ENCODE results near the gene ELMO1.

The ELMO1 gene

GRCh38 chr7:37198041-37198905 lies 250.4 kb downstream of the ELMO1 start:
- DNase-seq (ENCODE audit: low read depth in 2 of 2, low spot score in 1 of 2), result no peak

- no peak for DNase-seq (ENCODE audit: low read depth in 2 of 2, low spot score in 1 of 2)
These were observed 251.6 kb downstream of the ELMO1 start for GRCh38 chr7:37197108-37197507.

GRCh38 chr7:37196676-37197075 lies 252.0 kb downstream of the ELMO1 start:
- no peak for DNase-seq (ENCODE audit: low read depth in 2 of 2, low spot score in 1 of 2)

GRCh38 chr7:37195388-37195787 lies 253.3 kb downstream of the ELMO1 start:
- DNase-seq (ENCODE audit: low read depth in 2 of 2, low spot score in 1 of 2), result no peak

- DNase-seq (ENCODE audit: low read depth in 2 of 2, low spot score in 1 of 2), result no peak
These were observed 253.7 kb downstream of the ELMO1 start for GRCh38 chr7:37194943-37195342.

- no peak for DNase-seq (ENCODE audit: low read depth in 2 of 2, low spot score in 1 of 2)
These were observed 254.9 kb downstream of the ELMO1 start for GRCh38 chr7:37193775-37194135.

- no peak for DNase-seq (ENCODE audit: low read depth in 2 of 2, low spot score in 1 of 2)
These were observed 255.4 kb downstream of the ELMO1 start for GRCh38 chr7:37193087-37193774.

- DNase-seq (ENCODE audit: low read depth in 2 of 2, low spot score in 1 of 2), result no peak
These were observed 256.9 kb downstream of the ELMO1 start for GRCh38 chr7:37191797-37192196.

GRCh38 chr7:37187179-37187578 lies 261.5 kb downstream of the ELMO1 start:
- no peak for DNase-seq (ENCODE audit: low read depth in 2 of 2, low spot score in 1 of 2)

GRCh38 chr7:37186753-37187152 lies 261.9 kb downstream of the ELMO1 start:
- DNase-seq (ENCODE audit: low read depth in 2 of 2, low spot score in 1 of 2), result no peak

GRCh38 chr7:37181550-37181932 lies 267.1 kb downstream of the ELMO1 start:
- no peak for DNase-seq (ENCODE audit: low read depth in 2 of 2, low spot score in 1 of 2)

- DNase-seq (ENCODE audit: low read depth in 2 of 2, low spot score in 1 of 2), result no peak
These were observed 267.7 kb downstream of the ELMO1 start for GRCh38 chr7:37180828-37181549.

GRCh38 chr7:37176079-37176478 lies 272.6 kb downstream of the ELMO1 start:
- DNase-seq (ENCODE audit: low read depth in 2 of 2, low spot score in 1 of 2), result no peak

- DNase-seq (ENCODE audit: low read depth in 2 of 2, low spot score in 1 of 2), result no peak
These were observed 274.2 kb downstream of the ELMO1 start for GRCh38 chr7:37174460-37174859.

- no peak for DNase-seq (ENCODE audit: low read depth in 2 of 2, low spot score in 1 of 2)
These were observed 275.0 kb downstream of the ELMO1 start for GRCh38 chr7:37173670-37174069.

GRCh38 chr7:37162106-37162505 lies 286.6 kb downstream of the ELMO1 start:
- DNase-seq (ENCODE audit: low read depth in 2 of 2, low spot score in 1 of 2), result no peak

GRCh38 chr7:37160656-37161055 lies 288.0 kb downstream of the ELMO1 start:
- DNase-seq (ENCODE audit: low read depth in 2 of 2, low spot score in 1 of 2), result no peak

- DNase-seq (ENCODE audit: low read depth in 2 of 2, low spot score in 1 of 2), result no peak
These were observed 295.3 kb downstream of the ELMO1 start for GRCh38 chr7:37153376-37153775.

GRCh38 chr7:37151741-37152413 lies 296.8 kb downstream of the ELMO1 start:
- DNase-seq (ENCODE audit: low read depth in 2 of 2, low spot score in 1 of 2), result no peak

GRCh38 chr7:37150856-37151255 lies 297.8 kb downstream of the ELMO1 start:
- DNase-seq (ENCODE audit: low read depth in 2 of 2, low spot score in 1 of 2), result no peak

GRCh38 chr7:37150180-37150579 lies 298.5 kb downstream of the ELMO1 start:
- no peak for DNase-seq (ENCODE audit: low read depth in 2 of 2, low spot score in 1 of 2)

GRCh38 chr7:37149773-37150124 lies 298.9 kb downstream of the ELMO1 start:
- DNase-seq (ENCODE audit: low read depth in 2 of 2, low spot score in 1 of 2), result no peak
